ENCODE results near the gene HMGCLL1. TPM values are rescaled to one million over a fixed set of nuclear protein-coding genes. Genes with fewer than 3 reads are reported as not detected.

HMGCLL1 gene
- polyA plus RNA-seq, 3 donors = not detected

DNA sequence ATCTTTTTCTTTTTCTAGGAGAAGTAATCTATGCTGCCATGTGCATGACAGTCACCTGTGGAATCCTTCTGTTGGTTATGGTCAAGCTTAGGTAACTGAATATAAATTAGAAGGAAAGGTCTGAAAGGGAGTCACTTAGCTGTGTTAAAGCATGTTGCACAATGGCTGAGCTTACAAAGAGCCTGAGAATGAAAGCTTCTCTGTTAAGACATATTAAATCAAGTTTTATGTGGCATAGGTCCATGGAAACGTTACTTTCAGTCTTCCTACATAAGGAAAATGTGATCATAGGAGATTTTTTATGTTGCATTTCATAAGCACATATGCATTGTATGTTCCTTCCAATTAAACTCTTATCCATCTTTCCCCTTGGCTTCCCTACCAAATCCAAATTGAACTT, 179.6 kb downstream of the HMGCLL1 start:
- no peaks in the 10 kb centered on the region for H3K27me3 Mint-ChIP-seq (ENCODE audit: low read depth in 3 of 3)
- H3K4me3 ChIP-seq (replicated peaks in 1 of 3; ENCODE audit: low read depth in 2 of 3, low read length in 3 of 3) = no peak overlapping the region
- TF ChIP-seq, protein P1, sequence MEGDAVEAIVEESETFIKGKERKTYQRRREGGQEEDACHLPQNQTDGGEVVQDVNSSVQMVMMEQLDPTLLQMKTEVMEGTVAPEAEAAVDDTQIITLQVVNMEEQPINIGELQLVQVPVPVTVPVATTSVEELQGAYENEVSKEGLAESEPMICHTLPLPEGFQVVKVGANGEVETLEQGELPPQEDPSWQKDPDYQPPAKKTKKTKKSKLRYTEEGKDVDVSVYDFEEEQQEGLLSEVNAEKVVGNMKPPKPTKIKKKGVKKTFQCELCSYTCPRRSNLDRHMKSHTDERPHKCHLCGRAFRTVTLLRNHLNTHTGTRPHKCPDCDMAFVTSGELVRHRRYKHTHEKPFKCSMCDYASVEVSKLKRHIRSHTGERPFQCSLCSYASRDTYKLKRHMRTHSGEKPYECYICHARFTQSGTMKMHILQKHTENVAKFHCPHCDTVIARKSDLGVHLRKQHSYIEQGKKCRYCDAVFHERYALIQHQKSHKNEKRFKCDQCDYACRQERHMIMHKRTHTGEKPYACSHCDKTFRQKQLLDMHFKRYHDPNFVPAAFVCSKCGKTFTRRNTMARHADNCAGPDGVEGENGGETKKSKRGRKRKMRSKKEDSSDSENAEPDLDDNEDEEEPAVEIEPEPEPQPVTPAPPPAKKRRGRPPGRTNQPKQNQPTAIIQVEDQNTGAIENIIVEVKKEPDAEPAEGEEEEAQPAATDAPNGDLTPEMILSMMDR (IDR thresholded peaks at IDR 0.05) = no peak
- H2AFZ ChIP-seq (ENCODE audit: insufficient read depth, low read depth, low read length, poor library complexity, severe bottlenecking) = no peak overlapping the region
- no peaks in the 10 kb centered on the region for H3K36me3 ChIP-seq (replicated peaks in 1 of 2; ENCODE audit: control insufficient read depth in 1 of 2, insufficient read depth in 2 of 2, low read length in 2 of 2)
- H3K9me3 Mint-ChIP-seq = peaks cover 0 to 7% (median 2%) of the 10 kb centered on the region in 7 donors
- H3K4me1 ChIP-seq (ENCODE audit: control insufficient read depth in 1 of 2, insufficient read depth in 2 of 2, low read length in 2 of 2) = no peaks in the 10 kb centered on the region
- DNase-seq = no peak
- no peaks in the 10 kb centered on the region for H3K36me3 Mint-ChIP-seq
- H3K4me3 Mint-ChIP-seq = no peak overlapping the region
- no peak overlapping the region for H3K27ac Mint-ChIP-seq
- no peaks in the 10 kb centered on the region for H3K9me3 ChIP-seq (replicated peaks in 1 of 2; ENCODE audit: control insufficient read depth in 1 of 2, insufficient read depth in 1 of 2, low read length in 2 of 2)
- no peaks in the 10 kb centered on the region for H3K79me2 ChIP-seq (ENCODE audit: insufficient read depth, low read length)
- intact Hi-C loops (cut with micrococcal nuclease) = no loop called here
- H3K27me3 ChIP-seq (ENCODE audit: control insufficient read depth in 2 of 2, insufficient read depth in 2 of 2, low read length in 2 of 2) = no peaks in the 10 kb centered on the region
- no peak overlapping the region for H3K27ac ChIP-seq (ENCODE audit: low read depth in 1 of 2, low read length in 2 of 2)
- H3K4me2 ChIP-seq (replicated peaks; ENCODE audit: extremely low read depth, low read length, poor library complexity, severe bottlenecking) = no peak overlapping the region
- no peaks in the 10 kb centered on the region for H3K4me1 Mint-ChIP-seq
- H4K20me1 ChIP-seq (ENCODE audit: insufficient read depth, low read length) = no peaks in the 10 kb centered on the region
- no CpG with 5 or more reads among the region's 1 CpG for WGBS (ENCODE audit: insufficient coverage)
- no peak overlapping the region for H3K9ac ChIP-seq (ENCODE audit: insufficient read depth, low read length, poor library complexity, severe bottlenecking)

DNA sequence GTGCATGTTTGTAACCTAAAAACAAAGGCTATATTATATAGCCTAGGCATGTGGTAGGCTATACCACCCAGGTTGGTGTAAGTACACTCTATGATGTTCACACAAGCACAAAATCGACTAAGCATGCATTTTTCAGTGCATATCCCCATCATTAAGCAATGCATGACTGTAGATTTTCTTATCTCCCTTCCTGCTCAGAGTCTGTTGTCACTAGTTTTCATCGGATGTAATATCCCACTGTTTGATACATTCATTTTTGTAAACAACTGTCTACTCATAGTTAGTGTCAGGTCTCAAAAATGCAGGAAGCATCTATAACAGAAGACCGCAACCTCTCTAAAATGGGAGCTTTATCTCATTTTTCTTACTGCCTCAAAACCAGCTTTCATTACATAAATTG, 181.0 kb downstream of the HMGCLL1 start:
- Histone ChIP-seq H3K27me3 (ENCODE audit: control insufficient read depth in 2 of 2, insufficient read depth in 2 of 2, low read length in 2 of 2) (no peaks in the 10 kb centered on the region), H3K4me2 (replicated peaks; ENCODE audit: extremely low read depth, low read length, poor library complexity, severe bottlenecking) (no peak overlapping the region), H3K9me3 (replicated peaks in 1 of 2; ENCODE audit: control insufficient read depth in 1 of 2, insufficient read depth in 1 of 2, low read length in 2 of 2) (no peaks in the 10 kb centered on the region), H3K27ac (ENCODE audit: low read depth in 1 of 2, low read length in 2 of 2) (no peak overlapping the region), H2AFZ (ENCODE audit: insufficient read depth, low read depth, low read length, poor library complexity, severe bottlenecking) (no peak overlapping the region), H3K79me2 (ENCODE audit: insufficient read depth, low read length) (no peaks in the 10 kb centered on the region), H3K4me3 (replicated peaks in 1 of 3; ENCODE audit: low read depth in 2 of 3, low read length in 3 of 3) (no peak overlapping the region), H3K9ac (ENCODE audit: insufficient read depth, low read length, poor library complexity, severe bottlenecking) (no peak overlapping the region), H3K4me1 (ENCODE audit: control insufficient read depth in 1 of 2, insufficient read depth in 2 of 2, low read length in 2 of 2) (no peaks in the 10 kb centered on the region), H4K20me1 (ENCODE audit: insufficient read depth, low read length) (no peaks in the 10 kb centered on the region), H3K36me3 (replicated peaks in 1 of 2; ENCODE audit: control insufficient read depth in 1 of 2, insufficient read depth in 2 of 2, low read length in 2 of 2) (no peaks in the 10 kb centered on the region)
- H3K4me1 Mint-ChIP-seq = no peaks in the 10 kb centered on the region
- no peak overlapping the region for H3K4me3 Mint-ChIP-seq
- no peak for DNase-seq
- no peak overlapping the region for H3K27ac Mint-ChIP-seq
- TF ChIP-seq, protein P1 (IDR thresholded peaks at IDR 0.05) = no peak
- no peaks in the 10 kb centered on the region for H3K27me3 Mint-ChIP-seq (ENCODE audit: low read depth in 3 of 3)
- no peaks in the 10 kb centered on the region for H3K36me3 Mint-ChIP-seq
- peaks cover 0 to 4% (median 0%) of the 10 kb centered on the region in 7 donors for H3K9me3 Mint-ChIP-seq
- intact Hi-C loops (cut with micrococcal nuclease) = no loop called here
- WGBS (ENCODE audit: insufficient coverage) = no CpG with 5 or more reads among the region's 3 CpGs

Measured in CD14-positive monocyte (primary cell).